GM18517 (cell line): ENCODE results near the gene LYZL6.
"Not testable (repeated sequence)": the region's sequence is repeated elsewhere in the genome, so short reads cannot be mapped to it uniquely, and the experiment has no call there.

Experiments
- ATAC-seq: cut with Tn5 transposase; IDR thresholded peaks from one replicate; pipeline ENCODE4 v1.9.1; 2021; ENCODE audit warnings: mild to moderate bottlenecking, moderate library complexity; ENCODE audit not compliant: unreplicated experiment

The LYZL6 gene

DNA sequence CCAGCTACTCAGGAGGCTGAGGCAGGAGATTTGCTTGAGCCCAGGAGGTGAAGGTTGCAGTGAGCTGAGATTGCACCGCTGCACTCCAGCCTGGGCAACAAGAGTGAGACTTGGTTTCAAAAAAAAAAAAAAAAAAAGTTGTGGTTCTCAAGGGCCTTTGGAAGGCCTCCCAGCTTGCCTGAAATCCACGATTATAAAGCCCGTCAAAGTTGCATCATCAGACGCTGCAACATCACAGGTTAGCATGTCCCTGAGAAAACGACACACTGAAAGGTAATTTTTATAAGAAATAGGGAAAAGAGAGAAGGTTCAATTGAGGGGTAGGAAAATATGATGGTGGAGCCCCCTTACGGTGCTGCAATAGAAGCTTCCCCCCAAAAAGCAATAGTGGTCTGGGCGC lies 4.6 kb upstream of the LYZL6 start:
- ATAC-seq, result no peak

DNA sequence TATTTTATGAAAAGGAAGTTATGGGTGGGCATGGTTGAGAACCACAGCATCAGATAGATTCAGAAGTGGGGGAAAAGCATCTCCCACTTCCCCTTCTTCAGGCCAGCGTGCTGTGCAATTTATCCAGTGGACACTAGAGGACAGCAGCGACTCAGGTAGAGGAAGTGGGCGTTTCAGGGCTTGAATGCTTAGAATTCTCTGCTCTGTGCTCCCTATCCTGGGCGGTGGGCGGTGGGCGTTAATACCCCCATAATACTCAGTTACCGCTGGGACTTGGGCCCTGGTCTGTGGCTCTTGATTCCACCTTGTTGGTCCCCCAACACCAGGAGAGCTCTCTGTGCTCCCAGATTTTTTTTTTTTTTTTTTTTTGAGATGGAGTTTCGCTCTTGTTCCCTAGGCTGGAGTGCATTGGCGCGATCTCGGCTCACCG lies 3.7 kb upstream of the LYZL6 start:
- no peak for ATAC-seq

DNA sequence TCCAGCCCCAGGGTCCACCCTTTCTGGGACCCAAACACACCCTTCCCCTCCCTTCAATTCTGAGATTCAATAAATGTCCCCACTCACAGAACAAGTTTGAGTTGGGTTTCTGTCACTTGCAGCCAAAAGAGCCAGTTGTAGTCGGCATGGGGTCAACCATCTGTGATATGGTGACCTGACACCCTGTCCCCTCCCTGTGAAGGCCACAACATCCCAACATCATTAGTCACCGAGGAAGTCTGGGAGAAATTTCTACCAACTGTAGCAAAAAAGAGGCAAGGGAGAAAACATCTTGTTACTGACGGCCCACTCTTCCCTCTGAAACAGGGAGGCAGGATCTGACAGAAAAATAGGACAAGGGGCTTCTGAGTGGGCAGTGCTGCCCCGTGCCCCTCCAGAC lies 638 bp upstream of the LYZL6 start:
- ATAC-seq, result no peak

DNA sequence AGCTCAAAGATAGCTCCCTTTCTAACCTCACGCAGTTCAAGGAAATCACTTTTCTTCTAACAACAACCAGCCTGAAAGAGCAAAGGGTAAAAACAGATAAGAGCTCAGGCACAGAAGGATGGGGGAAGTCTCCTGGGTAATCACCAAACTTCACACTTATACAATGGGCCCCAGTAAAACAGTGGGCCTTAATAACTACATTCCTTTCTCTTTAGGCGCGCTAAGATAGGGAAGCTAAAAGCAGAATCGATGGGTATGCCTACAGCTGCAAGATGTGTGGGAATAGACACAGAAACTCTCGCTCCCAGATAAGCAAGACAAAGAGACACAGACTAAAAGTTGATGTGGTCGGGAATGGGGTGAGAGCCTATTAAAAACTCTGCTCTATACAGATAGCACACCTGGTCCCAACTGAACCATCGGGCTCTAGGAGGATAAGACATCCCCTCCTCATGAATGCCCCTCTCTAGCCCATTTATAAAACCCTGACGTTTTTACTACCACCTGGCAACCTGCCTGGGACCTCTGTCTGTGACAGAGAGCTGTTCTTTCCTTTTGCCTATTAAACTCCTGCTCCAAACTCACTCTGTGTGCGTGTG lies 826 bp downstream of the LYZL6 start:
- no peak for ATAC-seq

DNA sequence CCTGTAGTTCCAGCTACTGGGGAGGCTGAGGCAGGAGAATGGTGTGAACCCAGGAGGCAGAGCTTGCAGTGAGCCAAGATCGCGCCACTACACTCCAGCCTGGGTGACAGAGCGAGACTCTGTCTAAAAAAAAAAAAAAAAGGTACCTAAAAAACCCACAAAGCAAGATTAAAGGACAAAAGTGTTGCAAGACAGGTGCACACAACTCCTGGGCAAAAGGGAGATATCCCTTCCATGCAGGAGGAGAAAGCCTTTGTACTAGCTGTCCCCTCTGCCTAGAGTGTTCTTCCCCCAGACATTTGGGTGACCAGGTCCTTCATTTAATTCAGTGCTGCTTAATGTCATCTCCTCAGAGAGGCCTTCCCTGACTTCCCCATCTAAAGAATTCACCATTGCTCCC lies 5.0 kb downstream of the LYZL6 start:
- ATAC-seq, result not testable (repeated sequence)

DNA sequence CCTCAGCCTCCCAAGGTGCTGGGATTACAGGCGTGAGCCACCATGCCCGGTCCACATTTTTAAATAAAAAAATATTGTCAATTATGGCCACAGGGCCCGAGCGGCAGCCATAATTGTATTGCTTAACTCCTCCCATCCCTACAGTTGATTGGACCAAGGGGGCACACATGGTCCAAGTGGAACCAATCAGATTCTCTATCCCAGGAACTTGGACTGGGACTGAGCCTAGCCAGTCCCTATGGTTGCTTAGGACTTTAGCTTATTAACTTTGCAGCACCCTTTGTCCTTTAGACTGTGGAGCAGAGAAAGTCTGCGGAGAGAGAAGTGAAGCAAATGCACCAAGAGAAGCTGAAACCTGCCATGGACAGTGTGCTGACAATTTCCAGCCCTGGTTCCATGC lies 7.5 kb downstream of the LYZL6 start:
- ATAC-seq, result no peak

DNA sequence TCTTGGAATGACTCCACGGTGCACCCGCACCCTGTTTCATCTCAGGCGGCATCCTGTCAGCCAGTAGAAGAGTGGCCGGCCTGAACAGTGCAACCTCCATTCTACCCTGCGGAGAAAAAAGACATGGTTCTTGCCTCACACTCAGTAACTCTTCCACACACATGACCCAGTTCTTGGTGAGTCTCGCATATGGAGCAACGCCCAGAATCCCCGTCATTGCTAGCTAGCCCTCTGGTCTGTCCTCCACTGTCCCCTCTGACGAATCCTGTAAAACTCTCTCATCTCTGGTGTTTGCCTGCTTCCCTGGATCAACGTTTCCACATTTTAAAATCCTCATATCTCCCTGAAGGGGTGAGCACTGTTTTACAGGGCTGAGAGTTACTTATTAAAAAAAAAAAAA lies 8.8 kb downstream of the LYZL6 start:
- ATAC-seq, result no peak

DNA sequence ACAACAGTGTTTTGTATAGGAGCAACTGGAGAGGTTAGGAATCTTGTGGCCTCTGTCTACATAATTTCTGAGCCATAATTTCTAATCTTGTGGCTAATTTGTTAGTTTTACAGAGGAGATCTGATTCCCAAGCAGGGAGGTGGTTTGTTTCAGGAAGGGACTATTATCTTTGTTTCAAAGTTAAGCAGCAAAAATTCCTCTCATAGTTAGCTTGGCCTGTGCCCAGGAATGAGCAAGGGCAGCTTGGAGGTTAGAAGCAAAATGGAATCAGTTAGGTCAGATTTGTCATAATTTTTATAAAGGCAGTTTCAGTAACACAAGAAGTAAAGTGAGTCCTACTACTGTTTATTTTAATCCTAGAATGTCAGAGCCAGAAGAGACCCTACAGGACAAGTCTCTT lies 10.9 kb downstream of the LYZL6 start:
- no peak for ATAC-seq

DNA sequence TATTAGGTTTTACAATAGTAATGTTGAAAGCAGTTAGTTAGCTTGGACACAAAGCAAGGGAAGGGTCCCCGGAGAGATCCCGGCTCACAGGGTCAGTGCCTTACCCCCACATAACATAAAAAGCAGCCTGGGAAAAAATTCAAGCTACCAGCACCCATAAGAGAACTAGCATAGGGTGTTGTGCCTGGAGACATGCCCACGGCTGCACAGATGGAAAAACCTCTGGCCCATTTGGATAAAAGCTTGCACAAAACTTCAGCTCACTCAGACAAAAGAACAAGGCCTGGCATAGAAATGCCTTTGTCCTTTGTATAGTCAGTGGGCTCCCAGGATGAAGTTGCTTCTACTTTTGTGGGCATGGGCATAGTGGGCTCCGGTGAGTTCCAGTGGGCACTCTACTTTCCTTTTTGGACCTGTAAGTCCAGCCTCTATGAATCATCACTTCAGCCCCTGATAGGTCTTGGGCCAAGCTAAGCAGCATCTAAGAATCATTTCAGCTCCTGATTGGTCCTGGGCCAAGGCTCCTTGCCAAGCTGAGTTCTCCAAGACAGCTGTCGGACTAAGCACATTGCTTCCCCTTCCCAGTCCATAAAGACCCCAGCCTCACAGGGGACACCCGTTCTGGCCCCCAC lies 11.6 kb downstream of the LYZL6 start:
- no peak for ATAC-seq

DNA sequence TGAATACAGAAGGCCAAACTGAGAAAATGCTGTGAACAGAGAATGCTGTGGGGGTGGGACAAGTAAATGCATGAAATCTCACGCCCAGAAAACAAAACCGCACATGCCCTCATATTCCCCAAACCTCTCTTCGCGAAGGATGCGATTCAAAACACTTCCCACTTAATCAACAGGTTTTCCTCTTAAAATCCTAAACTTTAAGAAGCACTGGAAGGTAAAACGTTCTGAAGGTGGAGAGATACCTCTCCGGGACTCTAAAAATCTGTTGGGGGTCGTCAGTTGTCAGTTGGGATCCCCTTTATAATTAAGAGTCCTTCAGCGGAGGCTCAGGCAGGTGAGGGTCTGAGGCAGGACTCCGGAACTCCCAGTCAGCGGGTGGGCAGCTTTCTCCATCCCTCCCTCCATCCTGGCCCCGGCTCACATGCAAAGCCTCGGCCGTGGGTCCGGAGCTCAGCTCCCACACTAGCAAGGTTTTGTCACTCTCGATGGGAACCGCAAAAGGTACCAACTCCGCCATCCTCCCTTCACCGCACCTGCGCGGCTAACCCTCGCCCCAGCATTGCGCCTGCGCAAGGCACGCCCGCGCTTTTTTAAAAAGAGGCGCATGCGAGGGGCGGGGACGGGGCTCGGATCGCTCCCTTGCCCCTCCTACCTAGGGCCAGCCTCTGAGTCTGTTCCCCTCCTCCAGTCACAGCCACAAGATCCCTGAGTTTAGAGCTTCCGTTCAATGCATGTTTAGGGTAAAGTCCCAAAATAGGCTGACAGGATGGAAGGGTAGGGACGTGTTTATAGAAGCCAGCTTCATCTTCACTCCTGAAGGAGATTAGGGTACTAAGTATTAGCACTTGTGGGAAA lies 13.1 kb downstream of the LYZL6 start, which contains the start of gene RDM1:
Gene RDM1, minus strand, starts transcription at position 563 of the 855 bp plus-strand sequence. Its CDS starts 46 bp downstream, at position 517.
- ATAC-seq, result peak; percentile 59

DNA sequence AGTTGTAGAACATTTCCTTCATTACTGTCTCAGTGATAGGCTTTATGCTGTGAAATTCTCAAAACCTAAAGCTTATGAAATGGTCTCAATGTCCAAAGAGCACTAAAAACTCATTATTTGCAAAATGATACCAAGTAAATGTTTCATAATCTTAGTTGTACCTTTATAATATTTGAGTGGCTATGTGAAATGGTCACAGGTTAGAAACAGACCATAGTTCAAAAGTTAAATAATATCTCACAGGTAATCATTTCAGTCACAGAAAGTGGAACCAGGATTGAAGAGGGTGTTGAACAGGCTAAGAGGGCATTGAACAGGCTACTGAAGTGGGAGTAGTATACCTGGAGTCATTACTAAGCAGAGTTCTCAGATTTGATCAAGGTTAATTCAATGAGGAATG lies 15.8 kb downstream of the LYZL6 start:
- no peak for ATAC-seq

DNA sequence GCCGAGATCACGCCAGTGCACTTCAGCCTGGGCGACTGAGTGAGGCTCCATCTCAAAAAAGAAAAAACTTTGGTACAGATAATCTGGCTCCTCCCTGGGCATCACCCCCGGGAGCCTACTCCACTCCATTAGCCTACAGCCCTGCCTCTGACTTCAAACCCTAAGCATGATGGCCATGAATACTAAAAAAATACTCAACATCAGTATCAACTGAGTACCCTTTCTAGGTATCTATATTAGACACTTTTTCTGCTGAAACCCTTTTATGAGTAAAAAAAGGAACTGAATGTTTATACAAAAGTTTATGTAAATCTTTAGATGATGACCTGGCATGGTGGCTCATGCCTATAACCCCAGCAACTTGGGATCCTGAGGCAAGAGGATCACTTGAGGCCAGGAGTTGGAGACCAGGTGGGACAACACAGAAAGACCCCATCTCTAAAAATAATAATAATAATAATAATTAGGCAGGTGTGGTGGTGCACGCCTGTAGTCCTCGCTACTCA lies 19.9 kb downstream of the LYZL6 start:
- ATAC-seq, result no peak

DNA sequence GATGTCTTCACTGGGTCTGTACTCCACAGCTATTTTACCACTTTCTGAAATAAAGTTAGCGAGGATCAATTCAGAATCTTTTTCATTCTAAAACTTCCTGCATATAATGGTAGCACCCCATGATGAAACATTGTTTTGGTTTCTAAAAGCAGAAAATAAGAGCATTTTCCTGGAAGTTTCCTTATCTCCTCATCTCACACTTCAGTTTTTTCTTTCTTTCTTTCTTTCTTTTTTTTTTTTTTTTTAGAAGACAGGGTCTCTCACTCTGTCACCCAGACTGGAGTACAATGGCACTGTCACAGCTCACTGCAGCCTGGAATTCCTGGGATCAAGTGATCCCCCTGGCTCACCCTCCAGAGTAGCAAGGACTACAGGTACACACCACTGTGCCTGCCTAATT lies 23.3 kb downstream of the LYZL6 start:
- ATAC-seq, result no peak

DNA sequence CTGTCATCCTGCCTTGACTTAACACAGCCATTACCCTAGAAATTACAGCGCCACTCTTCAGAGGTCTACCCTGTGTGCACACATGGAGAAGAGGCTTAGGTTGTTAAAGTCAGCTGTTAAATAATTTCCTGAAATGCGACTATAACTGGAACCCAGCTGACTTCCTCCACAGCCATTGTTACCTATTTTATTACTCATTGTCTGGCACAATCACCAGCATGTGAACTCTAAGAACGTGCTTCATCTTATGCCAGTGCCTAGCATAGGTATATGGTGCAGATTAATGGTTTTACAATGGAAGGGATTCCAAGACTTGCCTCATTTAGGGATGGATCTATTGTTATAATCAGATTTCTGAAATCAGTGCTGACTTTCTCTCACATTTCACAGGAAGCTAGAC lies 24.8 kb downstream of the LYZL6 start:
- ATAC-seq, result no peak

DNA sequence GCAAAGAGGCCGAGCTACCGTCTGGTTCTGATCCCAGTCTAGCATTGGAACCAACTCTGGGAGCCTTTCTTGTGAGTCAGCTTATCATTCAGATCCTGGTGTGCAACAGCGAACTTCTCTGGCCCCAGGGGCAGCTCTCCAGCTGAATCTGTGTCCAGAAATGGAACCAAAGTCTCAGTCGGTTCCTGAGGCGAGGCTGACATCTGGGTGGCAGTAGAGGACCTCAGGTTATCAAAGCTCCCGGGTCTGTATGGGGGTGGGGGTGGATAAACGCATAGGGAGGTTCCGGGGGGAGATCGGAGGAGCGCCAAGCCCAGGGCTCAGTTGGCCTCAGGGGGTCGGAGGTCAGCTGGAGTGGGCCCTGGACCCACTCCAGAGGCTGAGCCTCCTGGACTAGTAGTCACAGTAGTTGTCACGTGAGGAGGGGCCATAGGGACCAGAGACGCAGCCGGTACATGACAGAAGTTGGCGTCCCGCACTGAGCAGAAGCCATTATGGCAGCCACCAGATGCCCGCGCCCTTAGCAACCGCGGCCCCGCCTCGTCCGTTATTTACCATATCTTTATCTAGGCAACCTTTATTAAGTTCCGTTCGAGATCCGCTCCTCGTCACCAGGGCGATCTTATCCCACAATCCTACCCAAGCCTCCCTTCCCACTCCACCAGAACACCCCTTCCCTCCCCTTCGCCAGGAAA lies 25.8 kb downstream of the LYZL6 start:
- no peak for ATAC-seq

DNA sequence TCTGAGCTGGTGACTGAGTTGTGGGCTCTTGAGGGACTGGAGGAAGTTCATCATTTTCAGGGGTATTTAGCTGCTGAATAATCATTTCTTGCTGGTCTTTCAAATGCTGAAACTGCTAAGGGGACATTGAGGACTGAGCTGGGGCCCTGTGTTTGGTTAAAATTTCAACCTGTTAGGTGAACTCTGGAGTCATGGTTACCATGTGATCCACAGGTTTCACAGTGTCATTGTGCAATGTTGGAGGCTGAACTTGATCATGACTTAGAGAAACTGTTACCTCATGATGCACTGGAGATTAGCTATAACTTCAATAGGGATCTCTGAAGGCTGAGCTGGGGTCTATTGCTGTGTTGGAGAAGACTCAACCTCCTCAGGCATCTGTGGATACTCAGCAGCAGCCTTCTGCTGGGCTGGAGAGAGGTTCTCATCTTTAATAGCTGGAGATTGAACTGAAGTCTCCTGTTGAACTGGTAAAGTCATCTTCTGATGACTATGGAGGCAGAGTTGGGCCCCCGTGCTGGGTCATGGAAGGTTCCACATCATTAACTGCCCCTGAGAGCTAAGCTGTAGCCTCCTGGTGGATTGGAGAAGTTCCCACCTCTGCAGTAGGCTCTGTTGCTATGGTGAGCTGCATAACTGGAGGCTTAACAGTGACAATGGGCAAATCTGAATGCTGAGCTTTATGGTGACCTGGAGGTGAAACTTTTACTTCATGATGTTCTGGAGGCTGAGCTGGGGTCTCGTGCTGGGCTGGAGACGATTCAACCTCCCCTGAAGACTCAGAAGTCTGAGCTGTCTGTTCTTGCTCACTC lies 28.2 kb downstream of the LYZL6 start:
- ATAC-seq, result no peak

DNA sequence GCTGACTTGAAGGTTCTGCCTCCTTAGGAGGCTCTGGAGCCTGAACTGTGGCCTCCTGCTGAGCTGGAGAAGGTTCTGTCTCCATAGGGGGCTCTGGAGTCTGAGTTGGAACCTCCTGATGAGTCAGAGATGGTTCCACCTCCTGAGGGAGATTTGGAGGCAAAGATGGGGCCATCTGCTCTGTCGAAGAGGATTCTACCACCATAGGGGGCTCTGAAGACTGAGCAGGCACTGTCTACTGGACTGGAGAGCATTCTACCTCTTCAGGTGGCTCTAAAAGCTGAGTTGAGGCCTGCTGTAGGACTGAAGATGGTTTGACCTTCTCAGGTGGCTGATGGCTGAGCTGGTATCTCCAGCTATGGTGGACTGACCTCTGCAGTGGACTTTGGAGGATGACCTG lies 29.2 kb downstream of the LYZL6 start:
- no peak for ATAC-seq

DNA sequence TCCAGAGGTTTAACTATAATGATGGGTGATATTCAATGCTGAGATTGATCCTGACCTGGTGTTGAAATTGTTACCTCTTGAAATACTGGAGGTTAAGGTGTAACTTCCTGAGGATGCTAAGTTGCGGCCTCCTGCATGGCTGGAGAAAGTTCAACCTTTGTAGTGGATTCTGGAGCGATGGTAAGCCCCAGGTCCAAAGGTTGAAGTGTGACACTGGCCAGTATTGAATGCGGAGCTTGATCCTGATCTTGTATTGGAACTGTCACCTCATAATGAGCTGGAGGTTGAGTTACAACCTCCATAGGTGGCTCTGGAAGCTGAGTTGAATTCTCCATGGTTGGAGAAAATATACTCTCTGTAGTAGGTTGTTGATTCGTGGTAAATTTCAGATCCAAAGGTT lies 29.9 kb downstream of the LYZL6 start:
- ATAC-seq, result no peak

DNA sequence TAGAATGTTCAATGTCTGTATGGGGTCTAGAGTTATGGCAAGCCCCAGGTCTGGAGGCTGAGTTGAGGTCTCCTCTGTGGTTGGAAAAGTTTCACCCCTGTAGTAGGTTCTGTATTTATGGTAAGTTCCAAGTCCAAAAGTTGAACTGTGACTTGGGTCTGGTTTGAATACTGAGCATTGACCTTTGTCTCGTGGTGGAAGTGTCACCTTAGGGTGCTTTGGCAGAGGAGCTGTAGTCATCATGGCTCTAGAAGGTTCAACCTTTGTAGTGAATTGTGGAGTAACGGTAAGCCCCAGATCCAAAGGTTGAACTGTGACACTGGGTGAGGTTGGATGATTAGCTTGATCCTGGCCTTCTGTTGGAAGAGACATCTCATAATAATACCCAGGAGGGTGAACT lies 30.6 kb downstream of the LYZL6 start:
- no peak for ATAC-seq

DNA sequence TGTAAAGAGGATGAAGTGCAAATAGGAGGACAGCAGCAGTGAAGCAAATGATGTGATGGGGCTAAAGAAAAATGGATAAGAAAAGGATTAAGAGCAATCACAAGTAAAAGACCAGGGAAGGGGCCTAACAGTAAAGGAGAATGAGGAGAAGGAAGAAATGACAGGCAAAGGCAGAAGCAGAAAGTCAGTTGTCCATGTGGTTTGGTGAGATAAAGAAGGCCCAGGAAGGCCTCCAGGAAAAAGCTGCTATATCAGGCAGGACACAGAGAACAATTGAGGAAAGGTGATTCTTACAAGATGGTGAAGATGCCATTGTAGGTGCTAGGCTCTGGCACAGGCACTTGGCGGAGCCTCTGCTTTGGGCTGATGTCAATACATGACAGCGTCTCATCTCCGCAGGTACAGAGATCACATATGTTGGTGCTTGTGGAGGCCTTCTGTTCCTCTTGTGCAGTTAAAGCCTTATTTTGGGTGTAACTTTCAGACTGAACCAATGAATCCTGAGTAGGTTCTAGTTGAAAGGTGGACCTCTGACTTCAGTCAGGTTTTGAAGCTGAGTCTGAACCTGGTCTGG lies 31.1 kb downstream of the LYZL6 start:
- ATAC-seq, result no peak
